K562 (cell line): ENCODE measurements around the gene NF1. TPM values are rescaled to one million over a fixed set of nuclear protein-coding genes. Genes with fewer than 3 reads are reported as not detected.
A peak's percentile ranks its signal among the peaks of the same experiment; 100 is the strongest.

Experiments used
- ATAC-seq: fragments of 200-7000 bp; cut with Tn5 transposase; 3 replicates; pipeline ENCODE4 v1.9.1; 2020; ENCODE audit warnings: moderate library complexity
- BruUV-seq: library from RNA; stranded (reverse); fragments of 400-500 nt; replicated peaks from 2 replicates; lab custom pipeline; 2021; lab: Mats Ljungman, UMichigan
- CTCF ChIA-PET: fragments of 300-600 bp; formaldehyde crosslinking; extraction: SDS; loops from one replicate; lab custom pipeline; 2021; ENCODE audit warnings: low intra/inter-chr PET ratio; lab: Yijun Ruan, JAX
- POLR2A ChIA-PET: fragments of 300-600, 350-650 bp; sonication (Branson Sonifier 250); formaldehyde crosslinking; extraction: SDS; loops from one replicate; lab custom pipeline; 2021; ENCODE audit warnings: antibody characterized with exemption, inconsistent platforms; lab: Yijun Ruan, JAX
- DNase-seq, 4 experiments: peaks; one replicate each; pipeline versions ENCODE4 v3.0.0 to v3.0.0-alpha.2; 2011 to 2018; ENCODE audit warnings: low spot score in 3 of 4, mixed read lengths in 3 of 4; ENCODE audit errors: extremely low read depth in 1 of 4
- FAIRE-seq: peaks from 2 replicates; lab custom pipeline; 2011; peaks lifted over from hg19 to GRCh38; lab: Jason Lieb, UNC
- H2AFZ ChIP-seq: 2 replicates; pipeline ENCODE4 v1.6.0; 2011; ENCODE audit warnings: low read depth, low read length, control low read depth, inconsistent platforms
- H3K27ac ChIP-seq: fragments of 200-600 bp; 3 replicates; pipeline ENCODE4 v1.8.0; 2011; ENCODE audit warnings: low read depth, mild to moderate bottlenecking, control low read depth, inconsistent platforms, low read length, moderate library complexity, mixed read lengths; ENCODE audit errors: extremely low read depth
- H3K27me3 ChIP-seq, 2 experiments: fragments of 300-600 bp in 1 of 2; 2 replicates in 1 of 2; 3 replicates in 1 of 2; pipeline versions ENCODE4 v1.6.0 to v1.8.0; 2011; ENCODE audit warnings: inconsistent platforms in 2 of 2, low read length in 2 of 2, mild to moderate bottlenecking in 1 of 2, mixed read lengths in 1 of 2, moderate library complexity in 1 of 2; ENCODE audit not compliant: control insufficient read depth in 2 of 2, insufficient read depth in 2 of 2
- H3K36me3 ChIP-seq: fragments of 300-600 bp; 3 replicates; pipeline ENCODE4 v1.8.0; 2011; ENCODE audit warnings: mild to moderate bottlenecking, low read length, inconsistent platforms; ENCODE audit not compliant: control insufficient read depth, insufficient read depth
- H3K4me1 ChIP-seq, 2 experiments: fragments of 200-600 bp in 1 of 2; replicated peaks in 1 of 2; 2 replicates in 1 of 2; 3 replicates in 1 of 2; pipeline versions ENCODE4 v1.5.1 to v1.8.0; 2011; ENCODE audit warnings: inconsistent platforms in 2 of 2, low read length in 2 of 2, mild to moderate bottlenecking in 1 of 2, mixed read lengths in 1 of 2, moderate library complexity in 1 of 2; ENCODE audit not compliant: control insufficient read depth in 2 of 2, insufficient read depth in 2 of 2
- H3K4me2 ChIP-seq: 2 replicates; pipeline ENCODE4 v1.6.1; 2011; ENCODE audit warnings: low read length, control low read depth, inconsistent platforms, mixed read lengths; ENCODE audit not compliant: insufficient read depth
- H3K4me3 ChIP-seq: fragments of 200-600 bp; sonication (generic), shearing (Covaris generic); 2 replicates; pipeline ENCODE4 v1.5.1; 2016; ENCODE audit warnings: control low read depth, inconsistent platforms
- H3K79me2 ChIP-seq: fragments of 200-600 bp; 3 replicates; pipeline ENCODE4 v1.8.0; 2011; ENCODE audit warnings: low read length, inconsistent platforms; ENCODE audit not compliant: control insufficient read depth, insufficient read depth
- H3K9ac ChIP-seq, 2 experiments: 2 replicates each; pipeline versions ENCODE4 v1.6.0 to v1.6.1; 2011; ENCODE audit warnings: low read depth in 2 of 2, low read length in 2 of 2, control low read depth in 1 of 2, inconsistent platforms in 1 of 2, mild to moderate bottlenecking in 1 of 2, mixed read lengths in 1 of 2; ENCODE audit not compliant: insufficient read depth in 1 of 2
- H3K9me1 ChIP-seq: one replicate; pipeline ENCODE4 v1.6.0; 2011; ENCODE audit warnings: inconsistent platforms, mild to moderate bottlenecking, low read length, moderate library complexity; ENCODE audit not compliant: control insufficient read depth, insufficient read depth
- H3K9me3 ChIP-seq: replicated peaks from 2 replicates; pipeline ENCODE4 v1.5.1; 2011; ENCODE audit warnings: low read depth, low read length, inconsistent platforms; ENCODE audit not compliant: control insufficient read depth, insufficient read depth
- H4K20me1 ChIP-seq: replicated peaks from 2 replicates; pipeline ENCODE4 v1.6.1; 2011; ENCODE audit warnings: low read length, inconsistent platforms, mixed read lengths; ENCODE audit not compliant: control insufficient read depth, insufficient read depth
- E2F5 ChIP-seq: sonication (generic); formaldehyde crosslinking; IDR thresholded peaks from 2 replicates; pipeline ENCODE4 v1.8.0; 2022; ENCODE audit warnings: mild to moderate bottlenecking, missing genetic modification reagents
- YY1 ChIP-seq, 3 experiments: IDR thresholded peaks; 2 replicates each; pipeline ENCODE4 v1.6.1; 2011; ENCODE audit warnings: low read length in 2 of 3, mild to moderate bottlenecking in 2 of 3, moderate library complexity in 2 of 3, borderline replicate concordance in 1 of 3, control low read depth in 1 of 3, low read depth in 1 of 3; ENCODE audit not compliant: insufficient read depth in 3 of 3, insufficient replicate concordance in 2 of 3, control insufficient read depth in 1 of 3, insufficient read length in 1 of 3; ENCODE audit errors: extremely low read depth in 1 of 3
- ZBTB43 ChIP-seq: sonication (generic); formaldehyde crosslinking; IDR thresholded peaks from 2 replicates; pipeline ENCODE4 v1.8.0; 2023; ENCODE audit warnings: mild to moderate bottlenecking, missing genetic modification reagents
- ZNF449 ChIP-seq: fragments of 250-450 bp; sonication (Bioruptor Pico); IDR thresholded peaks from 2 replicates; pipeline ENCODE4 v1.8.0; 2022; ENCODE audit warnings: moderate library complexity, mild to moderate bottlenecking, inconsistent platforms
- WGBS: fragments of 100-300 bp; shearing (Covaris generic); methylation state at CpG from one replicate; pipeline ENCODE4 v1.1.6; 2016; ENCODE audit warnings: low coverage, mixed read lengths; ENCODE audit not compliant: insufficient coverage; ENCODE audit errors: missing lambda C conversion rate; 5-methylcytosine and 5-hydroxymethylcytosine counted together
- in situ Hi-C: fragments of 300-500 bp; cut with MboI; formaldehyde crosslinking; loops from 4 replicates; pipeline ENCODE4 v1.15.0; 2018; ENCODE audit warnings: inconsistent platforms, mixed read lengths
- intact Hi-C: fragments of 100-400 bp; cut with micrococcal nuclease; formaldehyde crosslinking; loops from 2 replicates; pipeline ENCODE4 v1.14.2; 2022
- polyA plus RNA-seq, 8 experiments: library from polyadenylated mRNA; depleted of rRNA in 4 of 8; stranded (reverse) in 5 of 8; unstranded in 3 of 8; fragments of >200 nt; fragmentation: Nextera tagmentation in 2 of 8; fragmentation: Illumina TruSeq in 1 of 8; extraction: Ambion mirVana in 2 of 8; extraction: Trizol in 1 of 8; gene quantifications; 2 replicates each; pipeline versions ENCODE4 v1.2.1 to v1.2.3, GENCODE V29; 2011 to 2014; ENCODE audit warnings: inconsistent platforms in 1 of 8, missing spikeins in 1 of 8
- total RNA-seq, 7 experiments: library from RNA; depleted of rRNA in 6 of 7; stranded (reverse); fragments of >200 nt in 6 of 7; fragmentation: Illumina TruSeq in 2 of 7; extraction: Trizol in 2 of 7; gene quantifications; 2 replicates each; pipeline versions ENCODE4 v1.2.1 to v1.2.3, GENCODE V29; 2011 to 2021; ENCODE audit warnings: low replicate concordance in 1 of 7

NF1 gene
- total and polyA plus RNA-seq, 9 of the 15 experiments (the other 6 are each of a cell fraction or from before 2014, with no cell fraction given) = 3.4 to 41.9 (median 24.3) TPM

DNA sequence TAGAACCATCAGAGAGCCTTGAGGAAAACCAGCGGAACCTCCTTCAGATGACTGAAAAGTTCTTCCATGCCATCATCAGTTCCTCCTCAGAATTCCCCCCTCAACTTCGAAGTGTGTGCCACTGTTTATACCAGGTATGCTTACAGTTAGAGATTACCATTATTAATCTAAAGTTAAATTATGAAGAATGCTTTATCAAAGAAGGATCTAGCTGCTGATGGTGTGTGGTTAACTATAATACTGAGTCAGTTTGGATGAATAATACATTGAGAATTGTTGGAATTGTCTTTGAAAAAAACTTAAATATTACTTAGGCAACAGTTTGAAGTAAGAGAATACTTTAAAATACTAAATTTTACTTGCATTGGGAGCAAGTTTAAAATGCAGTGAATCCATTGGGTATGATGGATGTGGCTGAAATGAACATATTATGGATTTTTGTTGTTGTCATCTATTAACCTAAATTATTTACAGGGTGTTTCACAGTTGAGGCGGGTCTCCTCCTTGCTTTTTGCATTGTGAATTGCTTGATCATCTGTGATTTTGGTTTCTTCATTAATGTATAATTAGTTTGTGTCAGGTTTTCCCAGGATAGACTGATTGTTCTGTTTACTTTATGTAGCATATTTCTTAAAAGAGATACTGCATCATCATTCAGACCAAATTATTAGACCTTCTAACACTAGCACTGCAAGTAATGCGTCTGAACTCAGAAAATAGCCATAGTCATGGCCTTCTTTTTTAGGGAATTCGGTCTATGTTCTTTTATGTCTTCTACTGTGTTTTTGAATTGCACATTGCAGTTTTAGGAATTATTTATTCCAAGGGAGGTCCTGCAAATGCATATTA lies 154.4 kb downstream of the NF1 start (continued):
- TF ChIP-seq ZNF449 (CRISPR knock-in tag) = no peak
- TF ChIP-seq, all 486 proteins: peak for 0

GRCh38 chr17:31249835-31250141 lies 155.0 kb downstream of the NF1 start:
- H3K4me3 ChIP-seq = no peak overlapping the region
- POLR2A ChIA-PET = interaction anchor here (0.6 kb wide), 1 partner anchor 155 kb away, joined by 3 read pairs; the partner anchor contains the start of gene NF1
- 65% methylated on average over 4 of the region's 4 CpGs for WGBS

More at GRCh38 chr17:31249835-31250141, 155.0 kb downstream of the NF1 start:
- ATAC-seq (no peak), FAIRE-seq (no peak), DNase-seq (no peak)
- Histone ChIP-seq H4K20me1 (no peaks in the 10 kb centered on the region), H3K79me2 (no peaks in the 10 kb centered on the region), H3K9me3 (no peaks in the 10 kb centered on the region), H2AFZ (no peak overlapping the region), H3K4me2 (no peak overlapping the region), H3K27ac (no peak overlapping the region), H3K9me1 (no peaks in the 10 kb centered on the region), H3K36me3 (peaks cover 40% of the 10 kb centered on the region; the same call in 2 of the 3 replicates), H3K27me3 (no peaks in the 10 kb centered on the region), H3K9ac (no peak overlapping the region), H3K4me1 (no peaks in the 10 kb centered on the region)
- in situ Hi-C loops (no loop called here), intact Hi-C loops (no loop called here)
- BruUV-seq = no TSS peak
- CTCF ChIA-PET = no interaction called here
- TF ChIP-seq YY1 (IDR thresholded peaks at IDR 0.05; ENCODE audit: borderline replicate concordance in 1 of 3, control insufficient read depth in 1 of 3, extremely low read depth in 1 of 3, insufficient read depth in 3 of 3, insufficient read length in 1 of 3, insufficient replicate concordance in 2 of 3, low read depth in 1 of 3, low read length in 2 of 3) (peak in 1 of 3 experiments; percentile 52), E2F5 (no peak), ZBTB43 (CRISPR knock-in tag) (no peak)
